HG03066 (cell line): ENCODE results near the gene TUBGCP3.
"Not testable (repeated sequence)": the region's sequence is repeated elsewhere in the genome, so short reads cannot be mapped to it uniquely, and the experiment has no call there.

Source experiments
- ATAC-seq: cut with Tn5 transposase; IDR thresholded peaks from one replicate; pipeline ENCODE4 v1.9.1; 2021; ENCODE audit warnings: low read depth; ENCODE audit not compliant: unreplicated experiment

TUBGCP3 gene

GRCh38 chr13:112488343-112489050 lies 99.5 kb downstream of the TUBGCP3 start:
- ATAC-seq = not testable (repeated sequence)

GRCh38 chr13:112487127-112487517 lies 100.8 kb downstream of the TUBGCP3 start:
- no peak for ATAC-seq

GRCh38 chr13:112486386-112487126 lies 101.4 kb downstream of the TUBGCP3 start:
- no peak for ATAC-seq

GRCh38 chr13:112485814-112486213 lies 102.1 kb downstream of the TUBGCP3 start:
- ATAC-seq = not testable (repeated sequence)

- no peak for ATAC-seq
Observed at GRCh38 chr13:112483299-112483698, 104.7 kb downstream of the TUBGCP3 start.

GRCh38 chr13:112481458-112481857 lies 106.5 kb downstream of the TUBGCP3 start:
- no peak for ATAC-seq

GRCh38 chr13:112479389-112479788 lies 108.6 kb downstream of the TUBGCP3 start:
- ATAC-seq = no peak

- ATAC-seq = no peak
Observed at GRCh38 chr13:112477070-112477619, 110.8 kb downstream of the TUBGCP3 start.

- no peak for ATAC-seq
Observed at GRCh38 chr13:112475889-112476288, 112.1 kb downstream of the TUBGCP3 start.

- no peak for ATAC-seq
Observed at GRCh38 chr13:112474869-112475268, 113.1 kb downstream of the TUBGCP3 start.

GRCh38 chr13:112473818-112474217 lies 114.1 kb downstream of the TUBGCP3 start:
- ATAC-seq = no peak

- no peak for ATAC-seq
Observed at GRCh38 chr13:112469071-112469745, 118.7 kb downstream of the TUBGCP3 start.

- no peak for ATAC-seq
Observed at GRCh38 chr13:112468069-112468468, 119.9 kb downstream of the TUBGCP3 start.

GRCh38 chr13:112467236-112467635 lies 120.7 kb downstream of the TUBGCP3 start:
- no peak for ATAC-seq

GRCh38 chr13:112466132-112467058 lies 121.6 kb downstream of the TUBGCP3 start:
- no peak for ATAC-seq

GRCh38 chr13:112465251-112466131 lies 122.5 kb downstream of the TUBGCP3 start:
- no peak for ATAC-seq

GRCh38 chr13:112464720-112465119 lies 123.2 kb downstream of the TUBGCP3 start:
- no peak for ATAC-seq

GRCh38 chr13:112462408-112462807 lies 125.5 kb downstream of the TUBGCP3 start:
- ATAC-seq = no peak

- no peak for ATAC-seq
Observed at GRCh38 chr13:112457485-112457884, 130.5 kb downstream of the TUBGCP3 start.
